IPS DF 4.7 (cell line): ENCODE results near the gene COL5A3.
"Not testable (repeated sequence)": the region's sequence is repeated elsewhere in the genome, so short reads cannot be mapped to it uniquely, and the experiment has no call there.

Experiments
- DNase-seq: peaks from one replicate; pipeline ENCODE4 v3.0.0-alpha.2; 2013; ENCODE audit warnings: low spot score; ENCODE audit errors: extremely low read depth

Gene COL5A3

DNA sequence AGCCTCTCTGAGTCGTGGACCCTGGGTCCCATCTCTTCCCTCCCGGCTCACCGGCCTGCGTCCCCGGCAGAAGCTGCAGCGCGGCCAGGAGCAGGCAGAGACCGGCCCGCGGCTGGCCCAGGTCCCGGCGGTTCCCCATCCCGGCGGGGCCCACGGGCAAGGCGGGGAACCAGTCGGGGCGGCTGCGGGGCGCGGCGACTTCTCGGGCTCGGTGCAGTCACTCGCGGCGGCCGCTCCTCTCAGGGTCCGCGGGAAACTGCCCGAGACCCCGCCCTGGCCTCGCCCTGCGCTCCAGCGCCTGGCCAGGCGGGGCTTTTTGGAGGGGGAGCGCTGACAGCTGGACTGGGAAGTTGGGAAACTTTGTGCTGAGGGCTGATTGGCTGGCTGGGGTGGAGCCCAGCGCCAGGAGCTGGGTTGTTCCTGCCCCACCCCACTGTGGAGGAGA lies at the start of gene COL5A3:
Gene COL5A3, minus strand, starts transcription at position 258 of the 445 bp plus-strand sequence. Its CDS starts 119 bp downstream, at position 139.
- no peak for DNase-seq

DNA sequence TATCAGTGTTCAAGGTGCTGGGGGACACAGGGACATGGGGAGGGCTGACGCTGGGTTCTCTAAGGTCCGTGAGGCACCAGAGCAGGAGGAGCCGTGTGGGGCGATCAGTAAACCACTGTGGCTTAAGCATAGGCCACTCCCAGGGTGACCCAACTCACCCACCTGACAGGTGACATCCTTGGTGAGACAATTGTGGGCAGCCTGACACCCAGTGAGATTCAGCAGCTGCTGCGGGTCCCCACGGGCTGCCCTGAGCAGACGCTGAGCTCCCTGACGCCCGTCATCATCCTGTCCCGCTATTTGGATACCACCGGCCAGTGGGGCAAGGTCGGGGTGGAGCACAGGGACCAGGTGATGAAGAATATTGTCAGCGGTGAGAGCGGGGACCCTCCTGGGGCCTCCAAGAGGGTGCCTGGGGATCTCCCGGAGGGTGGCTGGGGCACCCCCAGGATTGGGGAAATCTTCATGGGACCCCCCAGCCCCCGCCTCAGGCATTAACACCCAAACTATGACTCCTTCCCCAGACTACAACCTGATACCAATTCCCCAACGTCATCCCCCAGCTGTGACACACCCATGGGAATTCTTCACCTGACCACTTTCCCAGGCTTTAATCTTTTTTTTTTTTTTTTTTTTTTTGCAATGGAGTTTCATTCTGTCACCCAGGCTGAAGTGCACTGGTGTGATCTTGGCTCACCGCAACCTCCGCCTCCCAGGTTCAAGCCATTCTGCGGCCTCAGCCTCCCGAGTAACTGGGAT lies 42.5 kb upstream of the COL5A3 start:
- no peak for DNase-seq

DNA sequence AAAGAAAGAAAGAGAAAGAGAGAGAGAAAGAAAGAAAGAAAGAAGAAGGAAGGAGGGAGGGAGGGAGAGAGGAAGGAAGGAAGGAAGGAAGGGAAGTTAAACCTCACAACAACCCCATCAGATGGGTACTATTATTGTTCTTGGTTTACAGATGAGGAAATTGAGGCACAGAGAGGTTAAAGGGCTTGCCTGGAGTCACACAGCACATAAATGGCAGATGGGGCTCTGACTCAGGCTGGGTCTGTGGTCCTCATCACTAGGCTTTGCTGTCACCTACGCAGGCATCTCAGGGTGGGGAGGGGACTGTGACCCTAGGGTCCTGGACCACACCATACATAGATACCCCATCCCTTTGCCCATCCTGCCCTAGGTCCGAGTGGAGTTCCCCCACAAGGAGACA lies 39.3 kb upstream of the COL5A3 start:
- DNase-seq = no peak

DNA sequence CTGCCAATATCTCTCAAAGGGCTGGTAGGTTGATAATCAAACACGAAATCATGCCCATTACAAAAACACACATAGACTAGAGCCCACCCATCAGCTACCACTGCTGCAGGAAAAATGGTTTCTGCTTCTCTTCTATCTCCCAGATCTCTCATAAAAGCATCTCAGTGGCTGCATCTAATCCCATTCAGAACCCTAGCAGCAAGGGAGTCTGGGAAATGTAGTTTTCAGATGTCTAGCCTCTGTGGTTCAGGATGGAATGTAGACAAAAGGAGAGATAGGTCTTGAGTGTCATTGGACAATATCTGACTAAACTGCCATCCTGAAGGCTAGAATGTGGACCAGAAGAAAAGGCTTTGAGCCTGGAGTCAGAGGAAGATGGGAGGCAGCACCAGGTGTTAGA lies 35.1 kb upstream of the COL5A3 start:
- DNase-seq = no peak

DNA sequence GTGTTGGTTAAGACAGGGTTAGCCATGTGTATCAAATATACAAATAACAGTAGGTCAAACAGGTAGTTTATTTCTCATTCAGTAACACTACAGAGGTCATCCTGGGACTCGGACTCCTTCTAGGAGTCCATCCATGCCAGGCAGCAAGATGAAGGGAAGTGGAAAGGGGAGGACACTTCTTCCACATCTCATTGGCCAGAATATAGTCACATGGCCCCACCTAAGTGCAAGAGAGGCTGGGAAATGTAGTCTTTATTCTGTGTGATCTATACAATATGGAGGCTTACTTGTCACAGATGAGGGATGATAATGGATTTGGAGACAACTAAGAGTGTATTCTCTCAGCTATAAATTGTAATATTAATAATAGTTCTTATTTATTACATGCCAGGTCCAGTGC lies 34.1 kb upstream of the COL5A3 start:
- no peak for DNase-seq

DNA sequence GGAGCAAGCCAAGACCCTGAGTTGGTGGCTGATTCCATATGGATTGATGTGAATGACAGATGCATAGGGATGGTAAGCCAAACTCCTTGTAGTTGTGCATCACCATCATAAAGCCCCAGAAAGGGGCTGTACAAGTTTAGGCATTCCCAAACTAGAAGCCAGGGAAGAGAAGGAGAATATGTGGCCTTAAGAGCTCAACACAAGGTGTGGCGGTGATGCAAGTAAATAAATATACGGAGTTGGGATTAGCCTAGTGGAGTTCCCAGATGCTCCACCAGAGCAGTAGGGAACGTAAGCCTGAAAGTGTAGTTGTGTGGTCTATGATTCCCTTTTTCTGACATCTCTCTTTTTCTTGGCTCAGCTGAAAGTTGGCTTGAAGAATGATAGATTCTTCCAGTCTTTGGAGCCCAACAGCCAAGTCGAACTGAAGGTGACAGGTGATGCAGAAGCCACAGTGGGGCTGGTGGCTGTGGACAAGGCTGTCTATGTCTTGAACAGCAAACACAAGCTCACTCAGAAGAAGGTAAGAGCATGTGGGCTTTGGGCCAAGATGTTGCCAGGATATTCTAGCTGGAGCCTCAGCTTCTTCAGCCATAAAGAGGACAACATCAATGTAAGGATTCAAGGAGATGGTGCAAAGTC lies 33.1 kb upstream of the COL5A3 start:
- no peak for DNase-seq

DNA sequence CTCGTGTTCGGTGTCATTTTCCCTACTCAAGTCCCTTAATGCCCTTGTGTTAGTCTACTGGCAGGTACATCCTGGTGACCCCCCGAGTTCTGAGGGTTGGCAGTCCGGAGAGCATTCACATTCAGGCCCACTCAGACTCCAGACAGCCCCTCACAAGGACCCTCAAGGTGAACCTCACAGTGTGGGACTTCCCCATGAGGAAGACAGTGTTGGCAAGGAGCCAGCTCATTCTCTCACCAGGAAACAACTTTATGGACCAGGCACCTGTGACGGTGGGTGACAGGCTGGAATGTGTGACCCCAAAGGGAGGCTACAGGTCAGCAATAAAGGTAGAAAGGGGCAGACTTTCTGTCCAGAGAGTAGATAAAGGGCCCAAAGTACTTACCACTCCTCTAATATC lies 27.5 kb upstream of the COL5A3 start:
- DNase-seq = no peak

DNA sequence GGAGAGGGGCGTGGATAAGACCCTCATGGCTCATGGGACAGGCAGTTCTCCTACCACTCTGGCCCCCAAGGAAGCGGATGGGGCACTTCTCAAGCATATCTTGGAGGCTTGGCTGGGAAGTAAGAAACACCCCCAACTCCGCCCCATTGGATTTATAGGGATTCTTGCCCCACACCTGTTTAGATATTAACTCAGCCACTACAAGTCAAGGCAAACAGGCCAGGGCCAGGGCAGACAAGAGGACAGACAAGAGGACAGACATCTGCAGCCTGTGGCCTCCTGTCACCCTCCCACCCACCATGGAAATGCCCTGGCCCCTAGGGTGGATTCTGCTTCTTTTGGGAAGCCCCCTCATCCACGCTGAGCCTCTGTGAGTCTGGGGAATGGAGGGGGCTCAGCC lies 27.1 kb upstream of the COL5A3 start:
- DNase-seq = no peak

DNA sequence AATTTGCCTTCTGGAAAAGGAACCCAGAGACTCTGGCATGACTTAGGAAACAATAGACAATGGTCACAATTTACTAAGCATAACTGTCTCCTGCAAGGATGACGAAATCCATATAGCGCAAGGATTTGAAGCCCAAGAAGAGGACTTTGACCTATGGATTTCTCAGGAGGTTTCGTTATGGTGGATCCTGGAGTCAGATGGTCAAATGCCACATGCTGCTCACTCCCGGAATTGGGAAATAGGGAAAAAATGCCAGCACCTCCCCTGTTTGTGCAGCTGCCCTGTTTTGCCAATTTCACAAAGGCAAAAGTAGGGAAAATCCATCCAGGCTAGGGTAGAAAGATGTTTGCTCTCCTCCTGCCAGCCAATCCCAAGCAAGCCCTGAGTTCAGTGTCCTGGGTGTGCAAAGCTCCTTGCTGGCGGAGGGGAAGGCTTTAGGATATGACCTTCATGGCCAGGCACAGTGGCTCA lies 26.3 kb upstream of the COL5A3 start:
- DNase-seq = no peak

DNA sequence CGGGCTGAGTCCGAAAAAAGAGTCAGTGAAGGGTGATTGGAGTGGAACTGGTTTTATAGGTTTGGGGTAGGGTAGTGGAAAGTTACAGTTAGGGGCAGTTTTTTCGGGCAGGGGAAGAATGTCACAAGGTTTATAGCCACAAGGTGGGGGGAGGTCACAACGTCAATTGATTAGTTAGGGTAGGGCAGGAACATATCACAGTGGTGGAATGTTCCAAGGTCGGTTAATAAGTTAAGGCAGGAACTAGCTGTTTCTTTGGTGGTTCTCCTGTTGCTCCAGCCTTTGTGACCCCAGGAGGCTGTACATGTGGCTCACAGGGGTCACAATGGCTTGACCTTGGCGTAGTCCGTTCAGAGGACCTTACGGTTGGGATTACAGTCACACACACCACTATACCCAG lies 23.3 kb upstream of the COL5A3 start:
- DNase-seq = no peak

DNA sequence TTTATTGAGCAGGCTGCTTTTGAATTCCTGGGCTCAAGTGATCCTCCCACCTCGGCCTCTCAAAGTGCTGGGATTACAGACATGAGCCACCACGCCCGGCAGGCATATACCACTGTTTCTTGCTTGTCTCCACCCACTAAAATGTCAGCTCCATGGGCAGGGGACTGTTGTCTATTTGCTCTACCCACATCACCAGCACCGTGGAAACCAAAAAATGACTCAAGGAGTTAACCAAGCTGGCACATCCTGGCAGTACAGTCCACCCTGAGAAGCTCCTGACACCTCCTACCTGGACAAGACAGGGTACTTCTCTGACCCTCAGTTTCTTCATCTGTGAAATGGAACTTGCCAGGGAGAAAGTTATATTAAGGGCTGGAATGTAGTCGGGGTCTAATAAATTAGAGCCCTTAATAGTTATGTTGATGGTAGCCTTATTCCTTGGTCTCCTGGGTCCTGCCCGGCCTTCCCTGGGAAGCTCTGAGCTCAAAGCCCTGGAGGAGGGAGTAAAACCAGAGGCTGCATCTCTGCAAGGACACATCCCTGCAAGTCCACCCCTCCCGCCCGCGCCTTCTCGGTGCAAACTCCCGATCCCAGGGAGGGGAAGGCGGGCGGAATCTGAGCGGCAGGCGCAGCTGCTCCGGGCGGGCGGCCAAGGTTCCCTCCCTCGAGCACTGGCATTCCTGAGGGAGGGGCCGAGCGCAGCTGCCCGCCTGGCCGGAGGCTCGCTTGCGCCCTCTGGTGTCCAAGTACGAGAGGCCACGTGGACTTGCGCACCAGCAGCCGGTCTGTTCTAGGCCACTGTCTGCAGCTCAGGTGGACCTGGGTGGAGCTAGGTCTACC lies 17.1 kb upstream of the COL5A3 start:
- peak; percentile 84 for DNase-seq

DNA sequence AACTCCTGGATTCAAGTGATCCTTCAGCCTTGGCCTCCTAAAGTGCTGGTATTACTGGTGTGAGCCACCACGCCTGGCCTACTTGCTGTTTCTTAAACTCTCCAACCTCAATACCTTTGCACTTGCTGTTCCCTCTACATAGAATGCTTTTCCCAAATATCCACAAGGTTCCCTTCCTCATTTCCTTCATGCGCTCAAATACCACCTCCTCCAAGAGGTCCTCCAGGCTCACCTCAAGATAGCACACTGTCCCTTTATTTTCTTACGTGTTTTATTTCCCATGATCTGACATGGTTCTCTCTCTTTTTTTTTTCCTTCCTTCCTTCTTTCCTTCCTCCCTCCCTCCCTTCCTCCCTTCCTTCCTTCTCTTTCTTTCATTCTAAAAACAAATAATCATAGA lies 16.4 kb upstream of the COL5A3 start:
- DNase-seq = no peak

DNA sequence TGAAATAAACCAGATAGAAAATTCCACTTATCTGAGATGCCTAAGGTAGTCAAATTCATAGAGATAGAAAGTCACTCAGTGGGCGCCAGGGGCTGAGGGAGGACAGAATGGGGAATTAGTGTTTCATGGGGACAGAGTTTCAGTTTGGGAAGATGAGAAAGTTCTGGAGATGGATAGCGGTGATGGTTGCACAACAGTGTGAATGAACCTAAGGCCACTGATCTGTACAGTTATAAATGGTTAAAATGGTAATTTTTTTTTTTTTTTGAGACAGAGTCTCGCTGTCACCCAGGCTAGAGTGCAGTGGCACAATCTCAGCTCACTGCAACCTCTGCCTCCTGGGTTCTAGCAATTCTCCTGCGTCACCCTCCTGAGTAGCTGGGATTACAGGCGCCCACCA lies 12.8 kb upstream of the COL5A3 start:
- not testable (repeated sequence) for DNase-seq

DNA sequence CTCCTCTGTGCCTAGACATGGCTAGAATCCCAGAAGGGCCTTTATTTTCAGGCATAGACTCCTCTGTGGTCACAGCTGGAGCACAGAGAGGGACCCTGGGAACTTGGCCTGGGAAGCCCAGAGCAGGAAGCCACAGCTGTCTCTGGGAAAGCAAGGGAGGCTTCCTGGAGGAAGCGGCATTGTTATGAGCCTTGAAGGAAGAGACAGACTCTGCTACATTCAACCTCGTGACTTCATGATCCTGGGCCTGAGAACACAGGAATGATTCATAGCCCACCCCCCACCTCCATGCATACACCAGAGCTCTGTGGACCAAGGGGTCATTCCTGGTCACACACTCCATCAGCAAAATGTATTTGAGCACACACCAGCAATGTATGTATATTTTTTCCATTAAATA lies 11.6 kb upstream of the COL5A3 start:
- no peak for DNase-seq

DNA sequence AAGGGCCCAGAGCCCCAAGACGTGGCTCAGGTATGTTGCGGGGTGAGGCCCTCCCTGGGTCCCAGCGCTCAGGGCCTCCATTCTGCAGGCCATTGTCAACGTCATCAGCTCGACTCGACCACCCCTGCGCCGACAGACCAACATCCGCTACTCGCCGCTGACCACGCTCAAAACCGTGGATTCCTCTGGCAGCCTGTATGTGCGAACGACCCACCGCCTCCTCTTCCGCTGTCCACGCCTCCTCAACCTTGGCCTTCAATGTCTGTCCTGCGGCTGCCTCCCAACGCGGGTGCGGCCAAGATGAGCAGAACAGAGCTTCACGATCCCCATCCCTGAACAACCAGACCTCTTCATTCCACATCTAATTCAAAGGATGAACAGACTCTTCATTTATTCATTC lies 11.1 kb upstream of the COL5A3 start:
- no peak for DNase-seq

DNA sequence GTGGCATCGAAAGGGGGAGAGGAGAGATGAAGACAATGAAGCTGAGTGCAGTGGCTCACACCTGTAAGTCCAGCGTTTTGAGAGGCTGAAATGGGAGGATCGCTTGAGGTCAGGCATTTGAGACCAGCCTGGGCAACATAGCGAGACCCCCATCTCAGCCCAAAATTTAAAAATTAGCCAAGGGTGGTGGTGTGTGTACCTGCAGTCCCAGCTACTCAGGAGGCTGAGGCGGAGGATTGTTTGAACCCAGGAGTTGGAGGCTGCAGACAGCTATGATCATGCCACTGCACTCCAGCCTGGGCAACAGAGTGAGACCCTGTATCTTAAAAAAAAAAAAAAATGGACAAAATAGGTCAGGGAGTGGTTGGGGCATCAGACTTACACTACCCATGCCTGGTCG lies 10.5 kb upstream of the COL5A3 start:
- no peak for DNase-seq

DNA sequence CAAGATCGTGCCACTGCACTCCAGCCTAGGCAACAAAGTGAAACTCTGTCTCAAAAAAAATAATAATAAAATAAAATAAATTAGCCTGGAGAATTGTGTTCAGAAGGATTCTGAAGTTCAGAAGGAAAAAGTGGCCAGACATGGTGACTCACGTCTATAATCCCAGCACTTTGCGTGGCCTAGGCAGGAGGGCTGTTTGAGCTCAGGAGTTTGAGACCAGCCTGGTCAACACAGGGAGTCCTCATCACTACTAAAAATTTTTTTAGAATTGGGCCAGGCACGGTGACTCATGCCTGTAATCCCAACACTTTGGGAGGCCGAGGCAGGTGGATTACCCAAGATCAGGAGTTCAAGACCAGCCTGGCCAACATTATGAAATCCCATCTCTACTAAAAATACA lies 8.9 kb upstream of the COL5A3 start:
- DNase-seq = no peak

DNA sequence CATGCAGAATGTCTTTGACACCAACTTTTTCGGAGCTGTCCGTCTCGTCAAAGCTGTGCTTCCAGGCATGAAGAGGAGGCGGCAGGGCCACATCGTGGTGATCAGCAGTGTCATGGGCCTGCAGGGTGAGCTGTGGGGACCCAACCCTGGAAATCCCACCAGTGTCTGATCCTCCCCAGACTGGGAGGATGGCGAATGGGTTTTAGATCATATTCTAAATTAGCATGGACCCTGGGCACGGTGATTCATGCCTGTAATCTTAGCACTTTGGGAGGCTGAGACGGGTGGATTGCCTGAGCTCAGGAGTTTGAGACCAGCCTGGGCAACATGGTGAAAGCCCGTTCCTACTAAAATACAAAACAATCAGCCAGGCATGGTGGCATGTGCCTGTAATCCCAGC lies 8.5 kb upstream of the COL5A3 start:
- no peak for DNase-seq

DNA sequence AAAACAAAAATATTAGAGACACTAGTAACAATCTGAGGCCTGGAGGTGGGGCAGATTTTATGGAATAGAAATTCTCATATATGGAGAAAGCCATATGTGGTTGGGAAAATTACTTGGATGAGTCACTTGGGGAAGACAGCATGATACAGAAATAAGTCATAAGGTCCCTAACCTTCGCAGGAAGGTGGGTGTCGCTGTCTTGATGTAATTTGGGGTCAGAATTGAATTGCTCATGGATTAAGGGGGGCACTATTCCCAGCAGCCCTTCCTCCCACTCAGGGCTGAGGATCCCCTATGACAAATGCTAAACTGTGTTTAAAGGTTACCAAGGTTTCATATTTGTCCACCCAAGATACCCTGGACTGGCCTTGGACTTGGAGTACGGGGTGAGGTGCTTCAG lies 8.0 kb upstream of the COL5A3 start:
- no peak for DNase-seq

DNA sequence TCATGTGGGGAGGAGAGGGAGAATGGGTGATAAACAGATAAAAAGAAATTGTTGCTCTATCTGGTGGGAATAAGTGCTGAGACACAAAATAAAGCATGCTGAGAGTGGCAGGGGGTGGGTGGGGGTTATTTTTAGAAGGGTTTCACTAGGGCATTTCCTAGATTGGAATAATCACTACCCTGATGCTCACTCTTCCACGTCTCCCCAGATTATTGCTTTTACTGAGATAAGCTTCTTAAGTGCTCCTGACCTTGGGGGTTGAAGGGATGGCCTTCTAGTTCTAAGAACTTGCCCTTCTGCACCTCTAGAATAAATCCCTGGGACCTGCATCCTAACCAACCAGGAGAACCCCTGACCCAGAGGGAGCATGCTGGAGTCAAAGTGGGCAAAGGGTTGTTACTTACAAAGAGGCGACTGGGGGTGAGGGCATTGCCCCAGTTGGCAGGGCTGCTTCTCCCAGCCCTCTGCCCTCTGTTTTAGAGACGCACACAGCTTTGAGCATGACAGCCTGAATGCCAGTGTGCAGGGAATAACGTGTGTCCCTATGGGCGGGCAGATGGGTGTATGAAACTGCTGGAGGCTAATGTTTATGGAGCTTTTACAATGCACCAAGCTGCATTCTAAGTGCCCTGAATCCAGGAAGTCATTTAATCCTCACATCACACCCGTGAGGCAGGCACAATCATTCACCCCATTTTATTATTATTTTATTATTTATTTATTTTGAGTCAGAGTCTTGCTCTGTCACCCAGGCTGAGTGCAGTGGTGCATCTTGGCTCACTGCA lies 3.7 kb upstream of the COL5A3 start:
- no peak for DNase-seq

DNA sequence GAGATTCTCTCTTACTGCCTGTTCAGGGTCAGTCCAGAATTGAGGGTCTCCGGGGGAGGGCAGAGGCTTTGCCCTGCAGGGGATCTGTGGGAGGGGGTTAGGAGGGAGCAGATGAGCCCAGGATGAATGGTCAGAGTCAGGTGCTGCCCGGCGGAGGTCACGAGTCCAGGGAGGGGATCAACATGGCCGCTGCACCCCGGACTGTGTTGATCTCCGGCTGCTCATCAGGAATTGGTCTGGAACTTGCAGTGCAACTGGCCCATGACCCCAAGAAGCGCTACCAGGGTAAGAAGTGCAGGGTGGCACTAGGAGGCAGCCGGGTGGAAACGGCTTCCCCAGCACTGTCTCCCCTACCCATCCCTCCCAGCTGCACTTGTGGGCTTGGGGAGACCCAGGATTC lies 3.0 kb upstream of the COL5A3 start, which contains the start of gene RDH8:
Gene RDH8, plus strand, starts transcription at position 168 of the 400 bp plus-strand sequence. Its CDS starts 15 bp downstream, at position 183.
- DNase-seq = no peak
